Panc1 (cell line): ENCODE results near the gene GBP5.

Experiments used
- REST ChIP-seq, 2 experiments: IDR thresholded peaks; 2 replicates each; pipeline ENCODE4 v1.6.1; 2011 to 2012; ENCODE audit warnings: low read depth in 2 of 2, control low read depth in 1 of 2, low read length in 1 of 2, mild to moderate bottlenecking in 1 of 2, moderate library complexity in 1 of 2; ENCODE audit not compliant: insufficient read depth in 1 of 2
- TCF7L2 ChIP-seq: IDR thresholded peaks from 2 replicates; pipeline ENCODE4 v1.6.1; 2011; ENCODE audit warnings: mild to moderate bottlenecking, low read depth, low read length, inconsistent platforms

- no peak for TF ChIP-seq REST (IDR thresholded peaks at IDR 0.05; ENCODE audit: insufficient read depth in 1 of 2, low read depth in 2 of 2, low read length in 1 of 2)
- no peak for TF ChIP-seq TCF7L2
Observed at GRCh38 chr1:89322402-89322801, 49.7 kb upstream of the GBP5 start.
